ENCODE data around the gene SLC6A3.

Gene SLC6A3

GRCh38 chr5:1359031-1359645 is 86.1 kb downstream of the SLC6A3 start:
- Histone ChIP-seq H3K36me3 (ENCODE audit: control insufficient read depth, insufficient read depth, low read length) (no peaks in the 10 kb centered on the region), H3K79me2 (no peaks in the 10 kb centered on the region), H3K9me3 (ENCODE audit: control insufficient read depth, low read length) (no peaks in the 10 kb centered on the region), H3K4me2 (ENCODE audit: low read length) (no peak overlapping the region), H2AFZ (no peak overlapping the region), H3K9ac (no peak overlapping the region), H3K27ac (no peak overlapping the region), H3K4me3 (ENCODE audit: low read depth, low read length) (no peak overlapping the region), H3K4me1 (no peaks in the 10 kb centered on the region), H3K27me3 (ENCODE audit: control insufficient read depth, insufficient read depth, low read length) (peaks cover 4% of the 10 kb centered on the region)
- TF ChIP-seq, protein P1, sequence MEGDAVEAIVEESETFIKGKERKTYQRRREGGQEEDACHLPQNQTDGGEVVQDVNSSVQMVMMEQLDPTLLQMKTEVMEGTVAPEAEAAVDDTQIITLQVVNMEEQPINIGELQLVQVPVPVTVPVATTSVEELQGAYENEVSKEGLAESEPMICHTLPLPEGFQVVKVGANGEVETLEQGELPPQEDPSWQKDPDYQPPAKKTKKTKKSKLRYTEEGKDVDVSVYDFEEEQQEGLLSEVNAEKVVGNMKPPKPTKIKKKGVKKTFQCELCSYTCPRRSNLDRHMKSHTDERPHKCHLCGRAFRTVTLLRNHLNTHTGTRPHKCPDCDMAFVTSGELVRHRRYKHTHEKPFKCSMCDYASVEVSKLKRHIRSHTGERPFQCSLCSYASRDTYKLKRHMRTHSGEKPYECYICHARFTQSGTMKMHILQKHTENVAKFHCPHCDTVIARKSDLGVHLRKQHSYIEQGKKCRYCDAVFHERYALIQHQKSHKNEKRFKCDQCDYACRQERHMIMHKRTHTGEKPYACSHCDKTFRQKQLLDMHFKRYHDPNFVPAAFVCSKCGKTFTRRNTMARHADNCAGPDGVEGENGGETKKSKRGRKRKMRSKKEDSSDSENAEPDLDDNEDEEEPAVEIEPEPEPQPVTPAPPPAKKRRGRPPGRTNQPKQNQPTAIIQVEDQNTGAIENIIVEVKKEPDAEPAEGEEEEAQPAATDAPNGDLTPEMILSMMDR (IDR thresholded peaks at IDR 0.05) = no peak

- H3K9me3 ChIP-seq (ENCODE audit: control insufficient read depth, low read length) = no peaks in the 10 kb centered on the region
- no peak overlapping the region for H2AFZ ChIP-seq
- no peak overlapping the region for H3K27ac ChIP-seq
- no peaks in the 10 kb centered on the region for H3K36me3 ChIP-seq (ENCODE audit: control insufficient read depth, insufficient read depth, low read length)
- H3K4me3 ChIP-seq (ENCODE audit: low read depth, low read length) = no peak overlapping the region
- H3K79me2 ChIP-seq = no peaks in the 10 kb centered on the region
- TF ChIP-seq, protein P1 (IDR thresholded peaks at IDR 0.05) = no peak
- peaks cover 4% of the 10 kb centered on the region for H3K27me3 ChIP-seq (ENCODE audit: control insufficient read depth, insufficient read depth, low read length)
- H3K4me1 ChIP-seq = no peaks in the 10 kb centered on the region
- no peak overlapping the region for H3K9ac ChIP-seq
- no peak overlapping the region for H3K4me2 ChIP-seq (ENCODE audit: low read length)
Measured at GRCh38 chr5:1358726-1359025, 86.6 kb downstream of the SLC6A3 start.

DNA sequence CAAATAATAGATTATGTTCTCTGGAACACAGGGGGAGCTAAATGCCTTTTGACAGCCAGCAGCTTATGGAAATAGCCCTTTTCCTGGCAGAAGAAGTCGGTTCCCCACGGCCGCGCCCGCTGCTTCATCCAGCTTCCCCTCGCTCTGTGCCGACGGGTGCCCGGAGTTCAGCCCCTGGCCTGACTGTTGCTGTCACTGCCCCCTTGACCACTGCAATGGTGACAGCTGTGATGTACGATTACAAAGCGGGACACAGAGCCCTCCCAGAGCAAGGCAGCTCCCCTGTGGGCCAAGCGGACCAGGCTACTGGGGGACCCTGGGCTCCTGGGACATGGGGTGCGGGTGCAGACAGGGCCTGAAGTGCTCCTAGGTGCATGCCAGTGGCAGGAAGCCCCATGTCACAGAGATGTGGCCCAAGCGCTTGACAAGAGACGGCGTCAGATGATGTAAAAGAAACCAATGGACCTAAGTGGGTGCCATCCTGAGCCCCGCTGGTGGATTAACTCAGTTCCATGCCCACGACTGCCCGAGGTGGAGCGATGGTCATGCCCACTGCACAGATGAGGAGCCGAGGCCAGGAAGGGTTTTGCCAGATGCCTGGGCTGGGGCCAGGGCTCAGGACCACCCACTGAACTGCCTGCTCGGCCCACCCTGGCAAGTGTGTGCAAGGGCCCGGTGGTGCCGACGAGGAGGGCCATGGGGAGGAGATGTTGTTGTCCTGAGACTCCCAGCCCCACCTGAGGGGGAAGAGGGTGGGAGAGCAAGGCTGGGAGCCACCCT is 87.1 kb downstream of the SLC6A3 start:
- Histone ChIP-seq H3K27me3 (ENCODE audit: control insufficient read depth, insufficient read depth, low read length) (peaks cover 4% of the 10 kb centered on the region), H3K9ac (no peak overlapping the region), H3K9me3 (ENCODE audit: control insufficient read depth, low read length) (no peaks in the 10 kb centered on the region), H3K36me3 (ENCODE audit: control insufficient read depth, insufficient read depth, low read length) (no peaks in the 10 kb centered on the region), H2AFZ (no peak overlapping the region), H3K79me2 (no peaks in the 10 kb centered on the region), H3K27ac (no peak overlapping the region), H3K4me1 (no peaks in the 10 kb centered on the region), H3K4me2 (ENCODE audit: low read length) (no peak overlapping the region), H3K4me3 (ENCODE audit: low read depth, low read length) (no peak overlapping the region)
- TF ChIP-seq, protein P1 (IDR thresholded peaks at IDR 0.05) = no peak

- Histone ChIP-seq H3K27me3 (ENCODE audit: control insufficient read depth, insufficient read depth, low read length) (peaks cover 4% of the 10 kb centered on the region), H3K9me3 (ENCODE audit: control insufficient read depth, low read length) (no peaks in the 10 kb centered on the region), H3K9ac (no peak overlapping the region), H2AFZ (no peak overlapping the region), H3K36me3 (ENCODE audit: control insufficient read depth, insufficient read depth, low read length) (no peaks in the 10 kb centered on the region), H3K4me2 (ENCODE audit: low read length) (no peak overlapping the region), H3K4me1 (no peaks in the 10 kb centered on the region), H3K27ac (no peak overlapping the region), H3K79me2 (no peaks in the 10 kb centered on the region), H3K4me3 (ENCODE audit: low read depth, low read length) (no peak overlapping the region)
- TF ChIP-seq, protein P1 (IDR thresholded peaks at IDR 0.05) = no peak
Measured at GRCh38 chr5:1356873-1357787, 88.1 kb downstream of the SLC6A3 start.

All from parathyroid adenoma (tissue), 2 donors.